Endothelial cell of hepatic sinusoid (primary cell): Measurements from ENCODE around the gene CCDC9.
"Not testable (repeated sequence)": the region's sequence is repeated elsewhere in the genome, so short reads cannot be mapped to it uniquely, and the experiment has no call there.

Experiments
- in situ Hi-C: cut with HindIII; loops from 2 replicates; pipeline ENCODE4 v1.10.0; 2017; ENCODE audit warnings: low sequenced_read_pairs

Gene CCDC9

GRCh38 chr19:47258895-47259555 is 2.7 kb downstream of the CCDC9 start:
- in situ Hi-C loops = no loop called here

DNA sequence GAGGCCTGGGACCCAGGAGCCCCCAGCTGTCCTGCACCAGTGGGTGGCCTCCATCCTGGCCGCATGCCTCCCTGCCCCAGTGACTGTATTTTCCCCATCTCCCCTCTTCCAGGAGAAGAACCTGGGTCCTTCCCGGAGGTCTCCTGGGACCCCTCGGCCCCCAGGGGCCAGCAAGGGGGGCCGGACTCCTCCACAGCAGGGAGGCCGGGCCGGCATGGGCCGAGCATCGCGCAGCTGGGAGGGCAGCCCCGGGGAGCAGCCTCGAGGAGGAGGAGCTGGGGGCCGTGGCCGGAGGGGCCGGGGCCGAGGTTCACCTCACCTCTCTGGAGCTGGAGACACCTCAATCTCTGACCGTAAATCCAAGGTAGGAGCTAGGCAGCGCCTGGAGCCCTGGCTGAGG is 4.2 kb downstream of the CCDC9 start:
- in situ Hi-C loops = no loop called here

DNA sequence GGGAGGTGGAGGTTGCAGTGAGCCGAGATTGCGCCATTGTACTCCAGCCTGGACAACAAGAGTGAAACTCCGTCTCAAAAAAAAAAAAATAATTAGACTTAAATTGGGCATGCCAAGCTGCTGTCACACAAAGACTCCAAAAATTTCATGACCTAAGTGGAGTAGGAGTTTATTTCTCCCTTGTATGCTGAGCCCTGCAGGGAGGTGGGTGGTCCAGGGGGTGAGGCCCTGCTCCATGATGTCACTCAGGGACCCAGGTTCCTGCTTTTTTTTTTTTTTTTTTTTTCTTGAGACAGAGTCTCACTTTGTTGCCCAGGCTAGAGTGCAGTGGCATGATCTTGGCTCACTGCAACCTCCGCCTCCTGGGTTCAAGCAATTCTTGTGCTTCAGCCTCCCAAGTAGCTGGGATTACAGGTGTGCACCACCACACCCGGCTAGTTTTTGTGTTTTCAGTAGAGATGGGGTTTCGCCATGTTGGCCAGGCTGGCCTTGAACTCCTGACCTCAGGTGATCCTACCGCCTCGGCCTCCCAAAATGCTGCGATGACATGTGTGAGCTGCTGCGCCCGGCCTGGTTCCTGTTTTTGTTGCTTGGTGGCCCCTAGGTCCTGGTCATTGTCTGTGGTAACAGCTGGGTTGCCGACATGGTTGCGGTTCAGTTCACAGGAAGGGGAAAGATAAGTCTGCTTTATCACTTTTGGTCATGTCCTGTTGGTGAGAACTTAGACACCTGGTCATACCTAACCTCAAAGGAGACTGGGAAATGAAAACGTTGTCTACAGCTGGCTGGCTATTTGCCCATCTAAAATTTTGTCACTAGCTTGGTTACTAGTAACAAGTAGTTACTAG is 5.8 kb downstream of the CCDC9 start:
- in situ Hi-C loops = not testable (repeated sequence)

DNA sequence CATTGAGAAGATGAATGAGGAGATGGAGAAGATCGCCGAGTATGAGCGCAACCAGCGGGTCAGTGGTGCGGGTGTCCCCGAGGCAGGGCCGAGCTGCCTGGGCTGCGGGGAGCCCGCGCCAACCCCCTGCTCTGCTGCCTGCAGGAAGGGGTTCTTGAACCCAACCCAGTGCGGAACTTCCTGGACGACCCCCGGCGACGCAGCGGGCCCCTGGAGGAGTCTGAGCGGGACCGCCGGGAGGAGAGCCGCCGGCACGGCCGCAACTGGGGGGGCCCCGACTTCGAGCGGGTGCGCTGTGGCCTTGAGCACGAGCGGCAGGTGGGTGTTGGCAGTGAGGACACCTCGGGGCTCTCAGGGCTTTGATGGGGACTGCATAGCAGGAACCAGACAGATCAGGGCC is 8.3 kb downstream of the CCDC9 start:
- in situ Hi-C loops = no loop called here

DNA sequence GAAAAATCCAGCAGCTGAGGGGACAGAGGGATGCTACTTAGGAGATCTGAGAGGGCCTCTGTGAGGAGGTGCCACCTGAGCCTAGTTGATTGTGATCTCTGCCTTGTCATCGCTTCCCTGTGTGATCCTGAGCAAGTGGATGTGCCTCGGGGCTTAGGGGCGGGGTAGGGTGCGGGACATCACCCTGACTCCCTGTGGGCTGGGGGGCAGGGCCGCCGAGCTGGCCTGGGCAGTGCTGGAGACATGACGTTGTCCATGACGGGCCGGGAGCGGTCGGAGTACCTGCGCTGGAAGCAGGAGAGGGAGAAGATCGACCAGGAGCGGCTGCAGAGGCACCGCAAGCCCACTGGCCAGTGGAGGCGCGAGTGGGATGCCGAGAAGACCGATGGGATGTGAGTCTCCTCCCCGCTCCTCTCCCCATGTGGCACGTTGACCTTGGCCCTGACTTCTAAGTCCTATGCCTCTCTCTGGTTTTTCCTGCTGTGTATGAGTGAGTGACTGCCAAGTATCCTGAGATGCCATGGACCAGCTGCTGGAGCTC is 10.1 kb downstream of the CCDC9 start:
- in situ Hi-C loops = no loop called here

GRCh38 chr19:47267350-47267759 is 11.0 kb downstream of the CCDC9 start:
- in situ Hi-C loops = no loop called here

DNA sequence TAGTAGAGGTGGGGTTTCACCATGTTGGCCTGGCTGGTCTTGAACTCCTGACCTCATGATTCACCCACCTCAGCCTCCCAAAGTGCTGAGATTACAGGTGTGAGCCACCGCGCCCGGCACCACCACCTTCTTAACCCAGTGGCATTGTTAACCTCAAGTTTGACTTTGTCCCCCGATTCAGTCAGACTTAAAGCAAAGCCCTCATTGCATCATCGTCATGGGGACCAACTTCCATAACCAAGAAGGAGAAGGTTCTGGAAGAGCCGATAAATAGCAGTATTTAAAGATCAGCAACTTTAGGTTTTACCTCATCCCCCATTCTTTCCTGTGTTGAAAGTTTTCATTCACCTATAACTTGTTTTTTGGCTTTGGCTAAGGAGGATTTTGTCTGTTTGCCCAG is 11.7 kb downstream of the CCDC9 start:
- in situ Hi-C loops = no loop called here

- in situ Hi-C loops = no loop called here
Observed at GRCh38 chr19:47269596-47269995, 13.3 kb downstream of the CCDC9 start.

GRCh38 chr19:47270408-47270807 is 14.1 kb downstream of the CCDC9 start:
- in situ Hi-C loops = loop anchor here (10.0 kb wide), 1 partner anchor 394 kb away; no protein-coding TSS in a partner anchor

DNA sequence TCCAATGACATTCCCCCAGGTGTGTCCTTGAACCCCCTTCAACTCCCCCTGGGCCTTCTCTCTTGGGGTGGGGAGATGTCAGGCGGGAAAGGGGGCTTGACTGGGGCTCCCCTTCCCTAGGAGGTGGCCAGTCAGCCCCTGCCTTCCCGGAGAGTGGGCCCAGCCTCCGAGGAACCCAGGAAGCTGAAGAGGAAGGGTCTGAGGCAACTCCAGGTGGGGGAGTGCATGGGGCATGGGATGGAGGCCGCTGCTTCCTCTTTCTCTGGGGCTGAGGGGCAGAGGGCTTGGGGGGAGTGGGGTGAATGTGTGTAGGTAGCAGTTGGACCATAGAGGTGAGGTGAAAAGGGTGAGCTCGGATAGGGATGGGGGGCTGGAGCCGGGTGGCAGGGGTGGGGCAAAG is 15.6 kb downstream of the CCDC9 start:
- in situ Hi-C loops = loop anchor here (10.0 kb wide), 1 partner anchor 393 kb away; no protein-coding TSS in a partner anchor

DNA sequence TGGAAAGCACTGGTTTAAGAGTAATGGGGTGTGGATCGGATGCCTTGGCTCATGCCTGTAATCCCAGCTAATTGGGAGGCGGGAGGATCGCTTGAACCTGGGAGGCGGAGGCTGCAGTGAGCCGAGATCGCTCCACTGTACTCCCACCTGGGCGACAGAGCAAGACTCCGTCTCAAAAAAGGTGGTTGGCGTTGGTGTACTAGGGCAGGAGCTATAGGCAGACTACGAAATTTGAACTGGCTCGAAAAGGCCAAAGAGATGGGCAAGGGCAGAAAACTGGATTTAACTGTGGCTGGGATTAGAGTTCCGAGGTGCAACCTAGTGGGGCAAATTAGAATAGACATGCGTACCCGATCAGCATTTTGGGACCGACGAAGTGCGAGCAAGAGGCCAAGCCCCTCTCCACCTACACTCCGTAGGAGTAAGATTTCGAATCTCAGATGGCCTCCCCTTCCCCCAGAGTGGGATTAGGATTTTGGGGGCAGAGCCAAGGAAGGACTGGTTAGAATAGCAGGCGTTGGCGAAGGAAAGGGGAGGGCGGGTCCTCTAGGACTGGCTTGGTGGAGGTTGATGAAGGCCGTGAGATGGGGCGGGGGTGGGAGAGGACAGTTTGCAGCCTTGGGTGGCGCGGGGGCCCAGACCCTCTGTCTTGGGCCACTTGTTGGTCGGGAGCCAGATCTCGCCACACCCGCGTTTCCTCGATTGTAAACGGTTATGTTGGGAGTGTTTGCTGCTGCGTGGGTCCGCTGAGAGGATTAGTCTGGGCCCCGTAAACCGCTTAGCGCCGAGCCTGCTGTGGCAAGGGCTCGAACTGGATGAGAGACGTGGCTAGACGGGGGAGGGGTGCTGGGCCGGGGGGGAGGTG is 16.4 kb downstream of the CCDC9 start:
- in situ Hi-C loops = loop anchor here (10.0 kb wide), 1 partner anchor 392 kb away; no protein-coding TSS in a partner anchor

DNA sequence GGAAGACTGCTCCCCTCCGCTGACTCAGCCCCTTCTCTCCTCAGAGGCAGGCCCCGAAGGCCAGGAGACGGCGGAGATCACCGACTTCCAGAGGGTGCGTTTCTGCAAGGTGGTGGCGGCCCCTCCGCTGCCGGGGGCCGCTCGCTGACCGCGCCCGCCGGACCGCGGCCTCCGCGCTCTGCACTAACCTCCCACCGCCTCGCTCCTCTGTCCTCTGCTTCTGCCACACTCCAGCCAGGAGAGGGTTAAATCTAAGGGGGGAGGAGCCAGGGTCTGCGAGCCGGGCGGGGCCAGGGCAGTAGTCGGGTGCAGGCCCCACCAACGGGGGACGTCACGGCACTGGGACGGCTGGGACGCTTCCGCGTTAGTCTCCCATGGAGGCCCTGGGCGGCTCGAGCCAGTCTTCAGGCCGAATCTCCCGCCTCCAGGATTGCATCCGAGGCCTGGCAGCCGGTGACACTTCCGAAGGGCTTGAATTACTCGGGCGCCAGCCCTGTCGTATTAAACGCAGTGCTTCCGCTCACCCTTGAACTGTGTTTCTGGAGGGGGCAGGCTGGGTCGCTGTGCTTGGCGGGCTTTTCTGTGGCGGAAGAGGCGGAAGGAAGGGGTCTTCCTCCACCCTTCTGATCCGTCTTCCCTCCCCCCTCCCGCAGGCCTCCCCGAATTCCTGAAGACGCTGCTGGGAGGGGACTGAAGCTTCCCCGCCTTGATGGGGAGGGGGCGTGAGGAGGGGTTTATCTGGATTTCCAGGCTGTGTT is 17.2 kb downstream of the CCDC9 start:
- in situ Hi-C loops = loop anchor here (10.0 kb wide), 1 partner anchor 391 kb away; no protein-coding TSS in a partner anchor

GRCh38 chr19:47274071-47274890 is 18.0 kb downstream of the CCDC9 start, which contains the start of gene INAFM1:
Gene INAFM1 (plus strand): TSS chr19:47274885. CDS start chr19:47274920, 35 bp downstream.
- in situ Hi-C loops = loop anchor here (10.0 kb wide), 1 partner anchor 391 kb away; no protein-coding TSS in a partner anchor

DNA sequence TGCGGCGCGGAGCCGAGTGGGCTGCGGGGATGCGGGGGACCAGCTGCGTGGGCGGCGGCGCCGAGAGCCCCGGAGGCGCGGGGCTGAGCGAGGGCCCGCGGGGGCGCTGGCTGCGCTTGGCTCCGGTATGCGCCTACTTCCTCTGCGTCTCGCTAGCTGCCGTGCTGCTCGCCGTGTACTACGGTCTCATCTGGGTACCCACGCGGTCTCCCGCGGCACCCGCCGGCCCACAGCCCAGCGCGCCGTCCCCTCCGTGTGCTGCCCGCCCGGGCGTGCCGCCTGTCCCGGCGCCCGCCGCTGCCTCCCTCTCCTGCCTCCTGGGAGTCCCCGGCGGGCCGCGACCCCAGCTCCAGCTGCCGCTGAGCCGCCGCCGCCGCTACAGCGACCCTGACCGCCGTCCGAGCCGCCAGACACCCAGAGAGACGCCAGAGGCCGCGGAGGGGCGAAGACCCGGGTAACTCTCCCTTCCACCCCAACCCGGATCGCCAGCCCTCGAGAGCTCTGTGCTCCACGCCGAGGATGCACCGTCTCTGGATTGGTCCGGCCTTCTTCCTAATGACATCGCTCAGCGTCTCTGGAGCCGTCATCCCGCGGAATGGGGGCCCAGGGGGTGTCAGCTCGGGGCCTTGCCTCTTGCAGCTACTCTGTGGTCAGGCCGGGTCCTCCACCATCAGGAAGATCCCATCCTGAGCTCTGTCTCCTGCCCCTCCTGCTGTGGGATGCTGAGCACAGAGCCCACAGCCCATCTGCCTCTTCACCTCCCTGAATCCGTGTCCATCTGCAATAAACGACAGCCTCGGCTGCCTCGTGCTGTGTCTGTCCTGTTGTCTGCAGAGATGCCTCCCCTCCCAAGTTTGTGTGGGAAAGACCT is 18.8 kb downstream of the CCDC9 start:
- in situ Hi-C loops = loop anchor here (10.0 kb wide), 1 partner anchor 390 kb away; no protein-coding TSS in a partner anchor

GRCh38 chr19:47275791-47276461 is 19.6 kb downstream of the CCDC9 start:
- in situ Hi-C loops = loop anchor here (10.0 kb wide), 1 partner anchor 389 kb away; no protein-coding TSS in a partner anchor

GRCh38 chr19:47276513-47276912 is 20.2 kb downstream of the CCDC9 start:
- in situ Hi-C loops = loop anchor here (10.0 kb wide), 1 partner anchor 388 kb away; no protein-coding TSS in a partner anchor

DNA sequence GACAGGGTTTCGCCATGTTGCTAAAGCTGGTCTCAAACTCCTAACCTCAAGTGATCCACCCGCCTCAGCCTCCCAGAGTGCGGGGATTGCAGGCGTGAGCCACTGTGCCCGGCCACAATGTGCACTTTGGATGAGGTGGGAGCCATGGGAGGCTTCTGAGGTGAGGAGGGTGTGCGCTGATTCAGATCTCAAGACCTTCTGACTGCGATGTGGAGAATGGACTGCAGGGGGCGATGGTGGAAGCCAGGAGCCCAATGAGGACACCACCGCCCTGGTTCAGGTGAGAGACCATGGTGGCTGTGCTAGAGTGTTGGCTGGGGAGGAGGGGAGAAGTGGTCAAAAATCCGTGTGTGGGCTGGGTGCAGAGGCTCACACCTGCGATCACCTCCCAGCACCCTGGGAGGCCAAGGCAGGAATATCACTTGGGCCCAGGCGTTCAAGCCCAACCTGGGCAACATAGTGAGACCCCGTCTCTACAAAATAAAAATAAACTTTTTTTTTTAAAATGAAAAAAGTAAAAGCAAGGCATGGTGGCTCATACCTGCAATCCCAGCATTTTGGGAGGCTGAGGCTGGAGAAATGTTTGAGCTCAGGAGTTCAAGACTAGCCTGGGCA is 24.0 kb downstream of the CCDC9 start:
- in situ Hi-C loops = no loop called here
